GM18858 (cell line): ENCODE results near the gene TRAPPC2L.
"Not testable (repeated sequence)": the region's sequence is repeated elsewhere in the genome, so short reads cannot be mapped to it uniquely, and the experiment has no call there.

Experiments used
- ATAC-seq: cut with Tn5 transposase; IDR thresholded peaks from one replicate; pipeline ENCODE4 v1.9.1; 2021; ENCODE audit not compliant: unreplicated experiment

The TRAPPC2L gene

DNA sequence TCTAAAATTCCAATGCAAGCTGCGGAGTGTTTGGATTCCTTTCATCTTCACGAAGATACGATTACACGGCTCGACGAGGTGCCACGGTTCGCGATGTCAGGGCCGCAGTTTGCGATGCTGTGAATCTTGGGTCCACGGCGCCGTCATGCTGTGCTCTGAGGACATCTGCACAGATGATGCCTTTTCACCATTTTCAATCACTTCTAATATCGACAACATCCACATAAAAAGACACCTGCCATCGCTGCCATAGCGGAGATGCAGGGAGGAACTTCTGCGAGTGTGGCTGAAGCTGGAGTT lies 38.4 kb upstream of the TRAPPC2L start:
- no peak for ATAC-seq

GRCh38 chr16:88819126-88819525 lies 37.8 kb upstream of the TRAPPC2L start:
- ATAC-seq, result no peak

DNA sequence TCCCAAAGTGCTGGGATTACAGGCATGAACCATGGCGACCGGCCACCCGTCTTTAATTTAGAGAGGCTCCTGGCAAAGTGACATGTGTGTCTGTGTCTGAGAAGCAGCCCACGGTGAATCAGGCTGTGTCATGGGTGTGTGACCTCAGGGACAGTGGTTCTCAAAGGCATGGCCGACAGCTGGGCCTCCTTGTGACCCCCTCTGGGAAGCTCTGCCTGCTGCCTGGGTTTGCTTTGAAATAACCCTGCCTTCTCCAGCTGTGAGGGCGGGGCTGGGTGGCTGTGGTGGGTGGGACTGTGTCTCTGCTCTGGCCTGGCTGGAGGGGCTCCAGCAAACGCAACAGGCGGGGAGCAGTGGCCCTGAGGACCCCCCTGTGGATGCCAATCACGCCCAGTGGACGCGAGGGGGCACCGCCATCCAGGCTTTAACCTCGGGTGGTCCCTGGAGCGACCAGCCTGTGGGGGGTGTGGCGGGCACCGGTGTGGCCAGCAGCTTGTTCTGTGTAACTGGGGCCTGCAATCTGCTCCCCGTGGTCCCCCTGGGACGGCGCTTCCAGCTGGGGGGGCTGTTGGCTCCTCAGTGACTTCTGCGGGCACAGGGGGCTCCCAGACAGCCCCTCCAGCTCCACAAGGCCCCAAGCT lies 36.4 kb upstream of the TRAPPC2L start:
- no peak for ATAC-seq

GRCh38 chr16:88821168-88821850 lies 35.6 kb upstream of the TRAPPC2L start:
- ATAC-seq, result no peak

- no peak for ATAC-seq
Measured at GRCh38 chr16:88822281-88823040, 34.5 kb upstream of the TRAPPC2L start.

- ATAC-seq, result not testable (repeated sequence)
Measured at GRCh38 chr16:88823646-88824045, 33.3 kb upstream of the TRAPPC2L start.

DNA sequence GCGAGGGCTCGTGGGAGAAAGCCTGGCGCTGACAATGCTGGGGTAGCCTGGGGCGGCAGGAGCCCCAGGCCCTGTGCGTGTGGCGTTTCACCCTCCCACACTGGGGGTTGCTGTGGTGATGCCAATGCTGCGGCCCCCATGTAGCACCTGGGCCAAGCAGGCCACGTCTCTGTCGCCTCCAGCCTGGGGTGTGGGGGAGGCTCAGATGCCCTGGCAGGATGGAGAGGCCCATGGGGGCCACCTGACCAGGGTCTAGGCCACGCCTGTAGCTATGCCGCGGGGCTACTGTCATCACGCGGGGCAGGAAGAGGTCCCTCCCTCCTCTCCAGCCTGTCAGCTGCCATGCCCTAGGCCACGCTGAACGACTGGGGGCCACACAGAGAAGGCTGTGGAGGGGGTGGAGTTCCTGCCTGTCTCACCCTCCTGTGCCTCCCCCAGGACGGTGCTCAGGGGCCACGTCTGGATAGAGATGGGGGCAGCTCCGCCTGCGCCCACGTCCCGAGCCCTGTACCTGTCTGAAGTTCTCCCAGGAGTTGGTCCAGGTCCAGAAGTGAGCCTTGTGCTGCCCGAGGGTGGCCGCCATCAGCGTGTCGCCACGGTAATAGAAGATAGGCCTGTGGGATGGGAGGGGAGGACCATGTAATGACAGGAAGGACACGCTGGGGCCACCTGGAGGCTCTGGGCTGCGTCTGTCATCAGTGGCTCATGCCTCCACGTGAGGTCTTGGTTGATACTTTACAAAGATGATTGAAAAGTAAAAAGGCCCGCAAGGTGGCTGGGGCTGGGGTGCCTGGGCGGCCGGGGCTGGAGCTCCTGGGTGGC lies 32.5 kb upstream of the TRAPPC2L start:
- no peak for ATAC-seq

- no peak for ATAC-seq
Measured at GRCh38 chr16:88825146-88825545, 31.8 kb upstream of the TRAPPC2L start.

GRCh38 chr16:88826070-88826840 lies 30.7 kb upstream of the TRAPPC2L start:
- no peak for ATAC-seq

- ATAC-seq, result no peak
Measured at GRCh38 chr16:88827727-88828126, 29.2 kb upstream of the TRAPPC2L start.

- ATAC-seq, result no peak
Measured at GRCh38 chr16:88828711-88829110, 28.2 kb upstream of the TRAPPC2L start.

- ATAC-seq, result no peak
Measured at GRCh38 chr16:88830258-88830657, 26.7 kb upstream of the TRAPPC2L start.

- no peak for ATAC-seq
Measured at GRCh38 chr16:88830783-88831182, 26.1 kb upstream of the TRAPPC2L start.

DNA sequence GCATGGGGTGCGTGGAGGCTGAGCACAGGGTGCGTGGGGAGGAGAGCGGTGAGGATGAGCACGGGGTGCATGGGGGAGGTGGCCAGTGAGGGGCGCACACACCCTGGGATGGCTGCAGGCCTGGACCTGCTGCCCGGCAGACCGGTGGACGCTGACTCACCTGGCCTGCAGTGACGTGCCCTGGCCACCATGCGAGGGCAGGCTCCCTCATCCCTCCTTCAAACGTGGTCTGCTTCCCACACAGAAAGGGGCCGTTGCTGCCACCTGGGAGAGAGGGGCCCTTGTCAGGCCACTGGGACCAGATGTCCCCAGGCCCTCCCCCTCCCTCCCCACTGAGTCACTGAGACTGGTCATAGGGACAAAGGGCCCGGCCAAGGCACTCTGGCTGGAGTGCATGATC lies 25.1 kb upstream of the TRAPPC2L start:
- no peak for ATAC-seq

DNA sequence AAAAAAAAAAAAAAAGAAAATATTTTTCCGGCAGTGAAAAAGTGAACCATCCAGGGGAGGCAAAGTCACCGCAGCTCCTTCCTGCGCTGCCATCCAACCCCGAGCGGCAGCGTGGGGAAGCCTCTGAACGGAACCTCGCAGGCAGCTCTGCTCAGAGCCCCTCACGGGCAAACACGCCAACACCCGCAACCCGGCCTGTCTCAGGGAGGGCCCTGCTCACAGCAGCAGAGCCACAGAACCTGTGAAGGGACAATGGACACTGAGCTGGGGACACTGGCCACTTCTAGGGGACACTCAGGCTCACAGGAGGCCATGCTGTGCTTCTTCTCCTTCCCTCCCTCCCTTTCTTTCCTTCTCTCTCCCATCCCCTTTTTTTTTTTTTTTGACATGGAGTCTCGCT lies 23.8 kb upstream of the TRAPPC2L start:
- ATAC-seq, result no peak

DNA sequence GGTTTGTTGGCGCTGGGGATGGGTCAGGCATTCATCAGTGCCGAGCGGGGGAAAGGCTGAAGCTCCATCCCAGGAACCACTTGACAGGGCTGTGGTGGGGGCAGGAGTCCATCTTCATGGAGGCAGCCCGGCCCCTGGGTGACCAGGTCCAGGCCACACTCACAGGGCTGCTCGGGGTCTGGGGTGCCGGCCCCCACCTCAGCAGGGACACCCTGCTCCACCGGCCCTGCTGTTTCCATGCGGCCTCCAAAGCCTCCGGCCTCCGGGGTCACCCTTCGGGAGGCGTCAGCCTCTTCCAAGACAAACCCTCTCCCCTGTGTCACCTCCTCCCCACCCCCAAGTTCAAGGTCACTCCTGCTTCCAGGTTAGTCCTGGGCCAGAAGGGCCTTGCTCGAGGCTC lies 22.3 kb upstream of the TRAPPC2L start:
- ATAC-seq, result no peak

DNA sequence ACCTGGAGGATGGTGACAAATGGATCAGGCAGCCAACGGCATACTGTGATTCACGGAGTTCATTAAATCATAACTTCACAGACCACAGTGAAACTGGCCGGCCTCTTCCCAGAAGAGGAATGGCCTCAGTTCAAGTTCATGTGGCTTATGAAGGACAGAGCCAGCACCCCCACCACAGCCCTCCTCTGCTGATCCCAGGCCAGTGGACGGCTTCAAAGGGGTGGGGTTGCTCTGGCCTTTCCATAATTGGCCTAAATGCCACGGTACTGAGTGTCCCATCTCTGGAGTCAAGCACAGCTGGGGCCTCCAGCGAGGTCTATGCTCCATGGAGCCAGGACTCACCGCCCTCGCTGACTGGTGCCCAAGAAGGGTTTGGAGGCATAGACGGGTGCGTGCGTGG lies 21.5 kb upstream of the TRAPPC2L start:
- no peak for ATAC-seq

- no peak for ATAC-seq
Measured at GRCh38 chr16:88835818-88836217, 21.1 kb upstream of the TRAPPC2L start.

- no peak for ATAC-seq
Measured at GRCh38 chr16:88836791-88837190, 20.1 kb upstream of the TRAPPC2L start.

DNA sequence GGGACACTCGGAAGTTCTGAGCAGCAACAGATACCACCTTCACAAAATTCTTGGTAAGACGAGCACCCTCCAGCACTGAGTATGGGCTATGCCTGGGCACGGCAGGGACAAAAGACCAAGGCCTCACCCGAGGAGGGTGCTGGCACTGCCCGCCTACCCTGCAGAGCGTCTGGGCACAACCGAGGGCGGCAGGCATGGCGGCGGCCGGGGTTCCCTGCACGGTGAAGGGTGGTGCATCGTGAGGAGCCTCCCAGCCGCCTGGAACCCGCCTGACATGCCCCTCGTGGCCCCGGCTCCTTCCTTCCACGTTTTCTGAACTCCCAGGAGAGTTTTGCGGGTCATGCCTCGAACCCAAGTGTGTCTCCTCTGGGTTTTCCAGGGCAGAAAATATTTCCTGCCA lies 19.1 kb upstream of the TRAPPC2L start:
- no peak for ATAC-seq

GRCh38 chr16:88838566-88838965 lies 18.4 kb upstream of the TRAPPC2L start:
- no peak for ATAC-seq
